Activated gamma-delta T cell treated with Interleukin-2 at 50 U/mL for 16 hours (primary cell): ENCODE measurements around the gene RHOT1.
"Not testable (repeated sequence)": the region's sequence is repeated elsewhere in the genome, so short reads cannot be mapped to it uniquely, and the experiment has no call there.

Experiments
- DNase-seq: peaks from one replicate; pipeline ENCODE4 v3.0.0-alpha.2; 2020

RHOT1 gene

DNA sequence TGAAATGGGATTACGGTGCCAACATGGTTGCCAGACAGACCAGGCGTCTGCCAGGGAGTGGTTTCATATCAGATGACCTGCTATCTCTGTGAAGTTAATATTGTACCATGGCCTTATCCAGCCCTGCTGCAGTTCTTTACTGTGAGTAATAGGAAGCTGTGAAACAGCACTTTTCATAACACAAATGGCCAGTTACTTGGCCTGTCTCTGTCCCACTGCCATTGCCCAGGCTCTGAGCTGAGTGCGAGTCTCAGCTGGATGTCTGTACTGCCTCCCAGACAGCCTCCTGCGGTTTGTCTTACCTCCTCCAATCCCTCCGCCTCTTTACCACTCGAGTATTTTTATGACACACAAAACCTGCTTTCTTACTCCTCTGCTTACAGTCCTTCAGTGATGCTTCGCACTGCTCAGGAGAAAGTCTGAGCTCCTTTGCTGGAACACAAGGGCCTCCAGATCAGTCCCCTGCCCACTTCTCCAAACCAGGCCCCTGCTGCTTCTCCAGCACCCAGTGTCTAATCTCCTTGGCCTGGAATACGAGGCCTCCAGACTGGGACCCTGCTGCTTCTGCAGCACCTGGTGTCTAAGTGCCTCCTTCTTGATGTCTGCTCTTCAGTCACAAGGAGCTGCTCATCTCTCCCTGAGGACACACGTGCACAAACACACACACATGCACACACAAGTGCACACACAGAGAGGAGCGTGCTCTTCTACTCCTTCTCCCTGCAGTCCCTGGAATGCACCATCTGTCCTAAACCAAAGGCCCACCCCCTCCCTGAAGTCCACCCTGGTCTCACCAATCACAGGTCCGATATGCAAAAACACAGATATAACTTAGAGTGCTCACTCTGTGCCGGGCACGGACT, 17.1 kb upstream of the RHOT1 start:
- DNase-seq, result no peak

DNA sequence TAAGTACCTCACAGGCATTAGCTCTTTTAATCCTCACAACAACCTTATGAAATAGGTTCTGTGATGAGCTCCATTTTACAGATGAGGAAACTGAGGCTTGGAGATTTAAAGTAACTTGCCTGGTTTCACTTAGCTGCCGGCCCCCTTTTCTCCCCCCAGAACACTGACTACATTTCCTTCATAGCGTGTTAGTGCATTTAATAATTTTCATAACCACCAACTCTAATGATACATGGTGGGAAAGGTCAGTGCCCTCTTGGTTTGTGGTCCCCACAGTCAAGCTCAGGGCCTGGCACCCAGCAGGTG, 16.5 kb upstream of the RHOT1 start:
- DNase-seq, result no peak

DNA sequence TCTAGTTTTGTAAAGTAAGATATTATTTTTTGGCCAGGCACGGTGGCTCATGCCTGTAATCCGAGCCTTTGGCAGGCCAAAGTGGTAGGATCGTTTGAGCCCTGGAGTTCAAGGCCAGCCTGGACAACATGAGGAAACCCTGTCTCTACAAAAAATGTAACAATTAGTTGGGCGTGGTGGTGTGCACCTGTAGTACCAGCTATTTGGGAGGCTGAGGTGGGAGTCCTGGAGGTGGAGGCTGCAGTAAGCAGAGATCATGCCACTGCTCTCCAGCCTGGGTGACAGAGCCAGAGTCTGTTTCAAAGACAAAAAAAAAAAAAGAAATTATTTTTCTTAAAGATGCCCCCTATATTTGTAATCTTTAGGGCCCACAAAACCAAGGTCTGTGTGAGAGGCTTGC, 16.0 kb upstream of the RHOT1 start:
- no peak for DNase-seq

DNA sequence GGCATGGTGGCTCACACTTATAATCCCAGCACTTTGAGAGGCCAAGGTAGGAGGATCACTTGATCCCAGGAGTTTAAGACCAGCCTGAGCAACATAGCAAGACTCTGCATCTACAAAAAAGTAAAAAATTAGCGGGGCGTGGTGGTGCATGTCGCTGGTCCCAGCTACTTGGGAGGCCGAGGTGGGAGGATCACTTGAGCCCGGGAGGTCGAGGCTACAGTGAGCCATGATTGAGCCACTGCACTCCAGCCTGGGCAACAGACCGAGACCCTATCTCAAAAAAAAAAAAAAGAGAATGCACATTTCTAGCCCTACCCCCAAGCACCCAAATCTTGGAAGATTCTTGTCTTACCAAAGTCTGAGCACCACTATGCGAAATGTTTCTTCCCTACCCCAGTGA, 15.6 kb upstream of the RHOT1 start:
- DNase-seq, result no peak

DNA sequence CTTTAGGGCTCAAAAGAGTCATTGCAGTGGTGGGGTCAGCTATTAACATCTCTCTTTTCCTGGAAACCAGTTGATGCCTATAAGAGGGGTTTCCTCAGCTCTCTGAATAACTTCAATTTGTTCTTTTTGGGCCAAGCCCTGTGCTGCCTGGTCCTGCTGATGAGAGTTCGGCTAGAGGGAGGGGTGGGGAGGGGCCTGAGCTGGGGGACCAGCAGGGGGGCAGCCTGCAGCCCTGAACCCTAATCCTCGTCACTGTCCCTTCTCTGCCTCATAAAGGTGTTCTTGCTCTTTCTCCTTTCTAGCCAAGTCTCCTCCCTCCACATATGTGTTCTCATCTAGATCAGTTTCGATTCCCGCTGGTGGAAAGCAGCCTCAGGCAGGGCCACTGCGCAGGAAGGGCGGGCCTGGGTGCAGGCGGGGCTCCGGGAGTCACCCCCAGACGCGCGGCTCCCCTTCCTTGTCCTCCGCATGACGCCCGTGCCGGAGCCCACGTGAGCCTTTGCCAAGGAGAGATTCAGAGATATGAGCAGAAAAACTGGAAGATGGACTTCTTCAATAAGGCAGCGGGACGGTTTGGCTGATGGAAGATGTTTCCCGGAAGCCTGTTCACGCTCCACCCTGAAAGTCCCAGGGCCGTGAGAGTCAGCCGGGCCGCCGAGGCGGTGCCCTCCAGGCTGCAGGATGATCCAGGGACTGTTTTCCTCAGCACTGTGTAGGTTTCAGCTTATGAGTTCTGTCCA, 15.0 kb upstream of the RHOT1 start:
- peak; percentile 74 for DNase-seq

DNA sequence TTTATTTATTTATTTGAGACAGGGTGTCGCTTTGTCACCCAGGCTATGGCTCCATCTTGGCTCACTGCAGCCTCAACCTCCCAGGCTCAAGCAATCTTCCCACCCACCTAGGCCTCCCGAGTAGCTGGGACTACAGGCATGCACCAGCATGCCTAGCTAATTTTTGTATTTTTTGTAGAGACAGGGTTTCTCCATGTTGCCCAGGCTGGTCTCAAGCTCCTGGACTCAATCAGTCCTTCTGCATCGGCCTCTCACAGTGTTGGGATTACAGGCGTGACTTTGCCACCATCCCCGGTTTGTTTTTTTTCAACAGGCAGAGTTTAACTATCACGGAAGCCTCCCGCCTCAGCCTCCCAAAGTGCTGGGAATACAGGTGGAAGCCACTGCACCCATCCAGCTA, 13.8 kb upstream of the RHOT1 start:
- DNase-seq, result not testable (repeated sequence)

DNA sequence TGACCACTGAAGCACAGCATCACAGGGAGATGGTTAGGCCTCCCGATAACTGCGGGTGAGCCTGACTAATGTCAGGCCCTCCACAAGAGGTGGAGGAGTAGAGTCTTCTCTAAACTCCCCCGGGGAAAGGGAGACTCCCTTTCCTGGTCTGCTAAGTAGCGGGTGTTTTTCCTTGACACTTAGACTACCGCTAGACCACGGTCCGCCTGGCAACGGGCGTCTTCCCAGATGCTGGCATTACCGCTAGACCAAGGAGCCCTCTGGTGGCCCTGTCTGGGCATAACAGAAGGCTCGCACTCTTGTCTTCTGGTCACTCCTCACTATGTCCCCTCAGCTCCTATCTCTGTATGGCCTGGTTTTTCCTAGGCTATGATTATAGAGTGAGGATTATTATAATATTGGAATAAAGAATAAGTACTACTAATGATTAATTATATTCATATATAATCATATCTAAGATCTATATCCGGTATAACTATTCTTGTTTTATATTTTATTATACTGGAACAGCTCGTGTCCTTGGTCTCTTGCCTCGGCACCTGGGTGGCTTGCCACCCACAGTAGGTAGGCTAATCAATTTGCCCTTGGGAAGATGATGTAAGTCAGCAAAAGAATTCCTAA, 6.7 kb upstream of the RHOT1 start:
- DNase-seq, result peak; percentile 12

DNA sequence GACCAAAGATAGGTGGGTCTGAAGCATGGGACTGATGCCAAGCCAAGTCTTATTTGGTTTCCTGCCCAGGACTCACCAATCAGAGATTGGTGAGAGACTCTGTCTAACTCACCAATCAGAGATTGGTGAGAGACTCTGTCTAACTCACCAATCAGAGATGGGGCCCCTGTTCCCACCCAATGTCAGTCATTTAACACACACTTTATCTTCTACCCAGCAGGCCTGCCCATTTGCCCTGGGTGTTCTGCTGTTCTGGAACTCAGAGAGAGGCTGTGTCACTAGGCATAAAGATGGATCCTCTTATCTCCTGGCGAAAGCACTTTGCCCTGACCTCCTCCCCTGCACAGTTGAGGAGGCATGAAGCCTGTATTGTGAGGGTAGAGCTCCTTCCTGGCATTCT, 5.4 kb upstream of the RHOT1 start:
- DNase-seq, result no peak

DNA sequence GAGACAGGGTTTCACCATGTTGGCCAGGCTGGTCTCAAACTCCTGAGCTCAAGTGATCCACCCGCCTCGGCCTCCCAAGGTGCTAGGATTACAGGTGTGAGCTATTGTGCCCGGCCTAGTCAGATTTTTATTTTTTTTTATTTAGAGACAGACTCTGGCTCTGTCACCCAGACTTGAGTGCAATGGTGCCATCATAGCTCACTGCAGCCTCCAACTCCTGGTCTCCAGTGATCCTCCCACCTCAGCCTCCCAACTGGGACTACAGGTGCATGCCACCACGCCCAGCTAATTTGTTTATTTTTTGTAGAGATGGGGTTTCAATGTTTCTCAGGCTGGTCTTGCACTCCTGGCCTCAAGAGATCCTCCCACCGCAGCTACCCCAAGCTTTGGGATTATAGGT, 2.8 kb upstream of the RHOT1 start:
- DNase-seq, result not testable (repeated sequence)

DNA sequence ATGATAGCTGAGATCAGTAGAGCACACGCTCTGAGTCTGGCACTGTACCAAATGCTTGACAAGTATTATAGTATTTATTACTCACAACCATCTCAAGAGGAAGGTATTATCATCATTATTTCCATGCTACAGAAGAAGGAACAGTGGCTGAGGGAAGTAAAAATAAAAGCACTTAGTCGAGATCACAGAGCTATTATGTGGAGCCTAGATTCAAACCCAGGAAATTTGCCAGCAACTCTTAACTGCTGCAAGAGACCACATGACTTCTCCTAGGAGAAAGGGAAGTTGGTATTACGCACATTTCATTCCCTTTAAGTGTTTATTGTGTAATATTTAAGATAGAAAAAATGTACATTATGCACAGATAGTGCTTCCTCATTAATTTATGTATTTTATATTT, 1.0 kb upstream of the RHOT1 start:
- no peak for DNase-seq

DNA sequence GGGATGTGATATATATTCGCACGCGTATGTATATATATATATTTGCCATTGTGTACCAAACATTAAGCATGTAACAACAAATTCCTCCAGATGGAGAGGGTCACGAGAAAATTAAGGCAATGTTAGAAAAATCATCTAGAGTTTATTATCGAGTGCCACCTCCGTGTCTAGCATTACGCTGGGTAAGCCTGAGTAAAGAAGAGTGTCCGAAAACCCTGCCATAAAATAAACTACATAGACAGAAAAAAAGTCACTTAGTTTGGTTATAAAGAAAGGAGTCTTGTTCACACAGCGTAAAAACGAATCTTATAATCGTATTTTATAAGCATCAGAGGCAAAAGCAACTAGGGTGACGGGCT, 644 bp upstream of the RHOT1 start:
- no peak for DNase-seq

DNA sequence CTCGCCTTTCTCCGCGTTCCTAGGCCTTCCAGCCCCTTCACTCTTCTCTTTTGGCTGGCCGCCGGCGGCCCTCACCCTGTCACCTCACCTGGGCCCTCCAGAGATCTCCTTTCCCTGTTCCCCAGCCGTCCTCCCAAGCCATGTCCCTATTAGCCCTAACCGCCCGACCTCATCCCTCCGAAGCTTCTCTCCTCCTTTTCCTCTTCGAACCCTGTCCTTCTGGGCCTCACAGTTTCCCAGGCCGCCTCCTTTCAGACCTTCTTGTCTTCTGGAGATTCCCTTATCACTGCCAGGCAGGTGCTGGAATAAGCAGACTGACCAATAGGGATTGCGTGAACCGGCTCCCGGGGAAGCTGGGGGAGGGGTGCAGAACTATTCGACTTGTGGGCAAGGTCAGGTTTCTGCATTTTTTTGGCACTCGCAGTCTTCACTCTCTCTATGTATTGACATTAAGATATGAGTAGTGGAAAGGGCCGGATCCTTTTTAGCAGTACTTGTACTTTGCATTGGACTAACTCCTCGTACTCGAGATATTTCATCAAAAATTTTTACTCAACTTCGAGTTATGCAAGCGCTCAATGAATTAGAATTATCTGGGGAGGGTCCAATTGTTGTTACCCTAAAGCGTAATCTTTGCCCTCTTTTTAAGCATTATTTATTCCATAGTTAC, 690 bp downstream of the RHOT1 start:
- DNase-seq, result peak; percentile 6

DNA sequence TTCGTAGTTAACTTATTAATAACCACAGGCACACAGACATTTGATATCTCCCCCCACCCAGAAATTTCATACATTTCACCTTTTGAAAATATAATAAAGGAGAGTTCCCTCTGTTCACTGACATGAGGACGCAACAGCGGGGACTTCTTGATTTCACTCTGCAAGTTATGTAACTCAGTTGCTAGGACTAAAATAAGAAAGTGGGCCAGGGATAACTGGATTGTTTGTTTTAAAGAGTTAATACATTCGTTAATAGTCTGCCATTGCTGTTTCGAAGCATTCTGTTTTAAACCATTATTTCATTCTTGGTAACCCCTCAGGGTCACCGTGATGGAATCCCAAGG, 1.2 kb downstream of the RHOT1 start:
- no peak for DNase-seq

DNA sequence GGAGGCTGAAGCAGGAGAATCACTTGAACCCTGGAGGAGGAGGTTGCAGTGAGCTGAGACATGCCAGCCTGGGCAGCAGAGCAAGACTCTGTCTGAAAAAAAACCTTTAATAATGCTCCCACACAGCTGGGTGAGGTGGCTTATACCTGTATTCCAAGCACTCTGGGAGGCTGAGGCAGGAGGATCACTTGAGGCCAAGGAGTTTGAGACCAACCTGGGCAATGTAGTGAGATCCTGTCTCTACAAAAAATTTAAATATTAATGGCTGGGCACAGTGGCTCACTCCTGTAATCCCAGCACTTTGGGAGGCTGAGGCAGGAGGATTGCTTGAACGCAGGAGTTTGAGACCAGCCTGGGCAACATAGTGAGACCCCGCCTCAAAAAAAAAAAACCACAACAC, 2.1 kb downstream of the RHOT1 start:
- not testable (repeated sequence) for DNase-seq

DNA sequence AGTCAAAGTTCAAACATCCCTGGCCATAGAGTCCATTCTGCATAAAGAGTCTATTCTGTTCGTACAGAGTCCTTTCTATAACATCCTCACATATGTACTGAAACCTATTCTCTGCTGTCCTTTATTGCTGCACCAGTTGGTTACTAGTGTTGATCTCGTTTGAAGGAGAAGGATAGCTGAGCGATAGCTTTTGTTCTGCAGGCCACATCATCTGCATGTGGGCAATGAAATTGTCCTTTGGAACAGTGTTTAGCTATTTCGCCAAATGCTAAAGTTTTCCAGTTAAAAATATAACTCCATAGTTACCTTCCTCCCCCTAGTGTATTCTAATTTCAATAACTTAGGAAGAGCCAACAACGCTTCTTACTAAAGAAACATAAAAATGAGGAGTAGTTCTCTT, 6.0 kb downstream of the RHOT1 start:
- no peak for DNase-seq

DNA sequence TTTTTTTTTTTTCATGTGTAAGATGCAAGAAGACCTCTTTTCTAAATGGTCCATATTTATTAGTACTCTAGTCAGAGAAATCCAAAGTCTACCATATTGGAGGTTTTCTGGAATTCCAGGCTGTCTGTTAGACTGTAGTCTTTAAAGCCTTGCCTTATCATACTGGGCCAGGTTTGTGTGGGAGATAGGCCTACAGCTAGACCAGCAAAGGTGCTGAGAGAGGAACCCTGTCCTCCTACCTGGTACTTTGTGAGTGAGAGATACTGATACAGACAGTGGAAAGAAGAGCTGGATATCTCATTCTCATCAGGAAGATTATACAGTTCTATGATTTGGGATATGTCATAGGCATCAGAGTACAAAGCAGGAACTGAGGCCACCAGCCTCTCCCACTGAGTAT, 8.1 kb downstream of the RHOT1 start:
- DNase-seq, result no peak

DNA sequence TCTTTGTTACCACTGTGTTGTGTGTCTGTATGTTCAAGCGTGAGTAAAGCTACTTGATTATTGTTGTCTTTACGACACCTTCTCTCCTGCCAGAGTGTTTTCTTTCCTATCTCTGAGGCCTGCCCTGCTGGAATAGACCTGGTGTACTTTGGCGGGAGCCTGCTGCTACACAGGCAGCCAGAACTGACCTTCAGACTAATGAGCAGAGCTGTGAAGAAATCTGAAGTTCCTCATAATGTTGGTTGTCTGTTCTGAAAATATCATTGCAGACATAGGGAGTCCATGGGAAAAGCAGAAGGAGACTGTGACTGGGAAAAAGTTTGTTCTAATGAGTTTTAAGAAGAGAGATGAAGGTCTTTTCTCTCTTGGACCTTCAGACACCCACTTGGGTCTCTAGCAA, 9.8 kb downstream of the RHOT1 start:
- no peak for DNase-seq

DNA sequence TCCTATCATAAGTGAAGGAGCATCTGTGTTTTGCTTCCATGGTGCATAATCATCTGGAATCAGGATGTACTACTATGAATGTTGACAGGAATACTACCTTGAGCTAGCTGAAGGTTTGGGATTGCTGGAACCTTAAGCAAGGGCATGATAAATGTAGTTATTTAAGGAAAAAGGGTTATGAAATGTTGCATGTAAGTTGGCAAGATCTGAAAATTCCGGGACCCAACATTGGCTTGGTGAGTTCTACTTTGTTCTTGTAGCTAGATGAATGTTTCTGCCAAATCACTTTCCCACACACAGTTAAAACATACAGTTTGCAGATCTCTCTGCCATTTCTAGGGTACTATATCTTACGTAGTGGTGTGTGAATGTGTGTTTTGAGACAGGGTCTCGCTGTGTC, 13.6 kb downstream of the RHOT1 start:
- no peak for DNase-seq

DNA sequence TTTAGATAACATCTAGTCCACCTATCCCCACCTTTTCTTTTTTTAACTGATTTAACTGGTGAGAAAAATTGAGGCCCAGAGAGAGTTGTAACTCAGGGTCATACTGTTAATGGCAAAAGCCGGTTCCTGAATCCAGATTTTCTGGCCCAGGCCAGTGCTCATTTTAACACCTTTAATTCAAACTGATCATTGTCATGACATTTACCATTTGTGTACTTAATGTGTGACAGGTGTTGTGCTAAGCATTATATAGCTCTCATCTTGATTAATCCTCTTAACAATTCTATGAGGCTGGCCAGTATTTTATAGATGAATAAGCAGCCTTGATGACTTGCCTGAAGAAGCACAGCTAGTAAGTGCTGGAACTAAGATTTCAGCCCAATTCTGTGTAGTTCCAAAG, 14.4 kb downstream of the RHOT1 start:
- no peak for DNase-seq

DNA sequence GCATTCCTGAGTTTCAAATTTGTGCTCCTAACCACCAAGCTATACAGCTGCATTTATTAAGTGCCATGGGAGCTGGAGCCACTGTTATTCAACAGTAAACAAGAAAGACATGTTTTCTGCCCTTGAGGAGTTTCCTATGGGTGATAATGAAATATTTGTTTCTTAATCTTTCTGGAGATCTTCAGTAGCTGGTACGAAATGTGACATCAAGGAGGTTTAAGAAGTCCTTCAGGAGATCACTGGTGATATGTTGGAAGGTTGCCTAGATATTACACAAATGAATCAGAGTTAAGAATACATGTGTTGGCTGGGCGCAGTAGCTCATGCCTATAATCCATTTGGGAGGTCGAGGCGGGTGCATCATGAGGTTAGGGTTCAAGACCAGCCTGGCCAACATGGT, 14.9 kb downstream of the RHOT1 start:
- no peak for DNase-seq

DNA sequence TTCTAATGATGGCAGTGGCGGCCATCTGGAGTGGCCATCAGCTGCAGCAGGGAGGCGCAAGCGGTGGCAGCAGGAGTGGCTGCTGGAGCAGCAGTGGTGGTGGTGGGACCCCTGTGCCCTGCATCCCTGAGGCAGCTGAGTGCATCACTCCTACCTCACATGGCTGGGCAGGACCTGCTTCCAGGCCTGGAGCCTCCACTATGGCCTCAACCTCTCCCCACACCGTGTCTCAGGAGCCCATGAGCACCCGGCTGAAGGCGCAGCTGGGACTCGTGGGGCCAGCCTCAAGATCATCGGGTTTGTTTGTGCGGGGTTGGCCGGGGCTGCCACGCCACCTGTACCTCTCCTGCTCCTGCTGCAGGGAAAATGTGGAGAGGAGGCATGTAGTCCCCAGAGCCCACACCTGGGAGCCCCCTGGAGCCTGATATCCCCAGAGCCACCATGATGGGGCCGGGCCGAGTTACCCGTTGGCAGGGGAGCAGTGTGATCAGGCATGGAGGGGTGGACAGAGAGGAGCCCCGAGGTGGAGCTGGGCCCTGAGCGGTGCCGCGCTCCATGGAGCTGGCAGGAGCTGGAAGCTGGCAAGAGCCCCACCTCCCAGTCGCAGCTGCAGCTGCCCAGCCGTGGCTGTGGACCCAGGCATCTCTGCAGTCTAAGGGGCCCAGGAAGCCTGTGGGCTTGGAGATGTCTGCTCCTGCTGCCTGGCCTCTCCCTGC, 16.7 kb downstream of the RHOT1 start:
- no peak for DNase-seq

DNA sequence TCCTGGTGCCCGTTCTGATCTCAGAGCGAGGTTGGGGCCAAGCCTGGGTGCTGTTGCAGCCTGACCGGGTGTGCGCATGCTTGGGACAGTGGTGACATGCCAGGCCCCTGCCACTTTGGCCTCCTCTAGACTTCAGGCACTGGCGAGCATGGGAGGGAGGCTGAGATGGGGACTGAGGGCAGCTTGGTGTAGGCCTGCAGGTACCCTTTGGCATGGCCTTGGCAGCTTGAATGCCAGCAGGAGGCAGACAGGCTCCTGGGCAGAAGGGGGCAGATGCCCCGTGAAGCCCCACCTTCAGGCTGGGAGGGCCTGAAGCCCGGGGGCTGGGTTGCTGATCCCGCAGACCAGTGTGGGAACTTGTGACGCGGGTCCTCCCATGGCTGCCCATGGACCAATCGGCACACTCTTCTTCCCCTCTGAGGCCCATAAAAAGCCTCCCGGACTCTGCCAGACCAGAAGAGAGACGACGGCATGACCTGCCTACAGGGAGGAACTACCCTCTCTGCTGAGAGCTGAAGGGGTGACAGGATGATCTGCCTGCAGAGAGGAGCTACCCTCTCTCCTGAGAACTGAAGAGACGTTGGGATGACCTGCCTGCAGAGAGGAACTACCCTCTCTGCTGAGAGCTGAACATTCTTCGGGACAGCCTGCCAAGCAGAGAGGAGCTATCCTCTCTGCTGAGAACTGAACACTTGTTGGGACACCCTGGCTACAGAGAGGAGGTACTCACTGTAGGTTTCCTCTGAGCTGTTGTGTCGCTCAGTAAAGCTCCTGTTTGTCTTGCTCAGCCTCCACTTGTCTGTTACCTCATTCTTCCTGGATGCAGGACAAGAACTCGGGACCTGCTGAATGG, 17.5 kb downstream of the RHOT1 start:
- DNase-seq, result no peak
